Tibial nerve (tissue), 4 donors: ENCODE measurements around the gene SUCLG2.

Source experiments
- EP300 ChIP-seq, 2 donors: sonication (generic); formaldehyde crosslinking; IDR thresholded peaks; one replicate each; pipeline ENCODE4 v1.6.1; 2017; ENCODE audit warnings: antibody characterized with exemption in 2 of 2, mild to moderate bottlenecking in 1 of 2
- TF ChIP-seq, protein P1 (sequence below), 5 experiments: fragments of 200-600 bp in 3 of 5; fragments of 450-650 bp in 2 of 5; sonication (generic) in 3 of 5; IDR thresholded peaks; one replicate each; pipeline ENCODE4 v1.5.1; 2016 to 2019; ENCODE audit warnings: antibody characterized with exemption in 5 of 5, mild to moderate bottlenecking in 3 of 5, moderate library complexity in 2 of 5

DNA sequence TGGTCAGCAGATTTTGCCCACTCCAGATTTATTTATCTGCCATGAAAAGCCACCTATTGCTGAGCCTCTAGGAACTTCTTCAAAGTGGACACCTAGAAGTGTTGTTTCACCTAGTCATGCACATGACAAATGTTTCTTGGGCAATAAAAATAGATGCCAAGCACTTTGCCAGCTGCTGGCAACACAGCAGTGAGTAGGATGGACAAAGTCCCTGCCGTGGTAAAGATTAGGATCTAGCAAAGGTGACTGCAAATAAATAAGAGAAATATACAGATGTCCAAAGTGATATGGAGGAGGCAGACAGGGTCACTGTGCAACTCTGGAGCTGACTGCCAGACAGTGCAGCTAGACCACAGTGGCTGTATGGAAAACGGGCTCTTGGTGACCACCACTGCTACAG is 137.9 kb downstream of the SUCLG2 start:
- TF ChIP-seq, protein P1, sequence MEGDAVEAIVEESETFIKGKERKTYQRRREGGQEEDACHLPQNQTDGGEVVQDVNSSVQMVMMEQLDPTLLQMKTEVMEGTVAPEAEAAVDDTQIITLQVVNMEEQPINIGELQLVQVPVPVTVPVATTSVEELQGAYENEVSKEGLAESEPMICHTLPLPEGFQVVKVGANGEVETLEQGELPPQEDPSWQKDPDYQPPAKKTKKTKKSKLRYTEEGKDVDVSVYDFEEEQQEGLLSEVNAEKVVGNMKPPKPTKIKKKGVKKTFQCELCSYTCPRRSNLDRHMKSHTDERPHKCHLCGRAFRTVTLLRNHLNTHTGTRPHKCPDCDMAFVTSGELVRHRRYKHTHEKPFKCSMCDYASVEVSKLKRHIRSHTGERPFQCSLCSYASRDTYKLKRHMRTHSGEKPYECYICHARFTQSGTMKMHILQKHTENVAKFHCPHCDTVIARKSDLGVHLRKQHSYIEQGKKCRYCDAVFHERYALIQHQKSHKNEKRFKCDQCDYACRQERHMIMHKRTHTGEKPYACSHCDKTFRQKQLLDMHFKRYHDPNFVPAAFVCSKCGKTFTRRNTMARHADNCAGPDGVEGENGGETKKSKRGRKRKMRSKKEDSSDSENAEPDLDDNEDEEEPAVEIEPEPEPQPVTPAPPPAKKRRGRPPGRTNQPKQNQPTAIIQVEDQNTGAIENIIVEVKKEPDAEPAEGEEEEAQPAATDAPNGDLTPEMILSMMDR (IDR thresholded peaks at IDR 0.05), result no peak
- TF ChIP-seq EP300 (IDR thresholded peaks at IDR 0.05), result no peak
